Measurements from ENCODE around the gene MTA1.
A peak's percentile ranks its signal among the peaks of the same experiment; 100 is the strongest.

MTA1 gene

GRCh38 chr14:105479431-105480158, 60.0 kb downstream of the MTA1 start:
- H3K4me3 ChIP-seq (ENCODE audit: low read depth, low read length) = no peak overlapping the region
- no peak for DNase-seq (ENCODE audit: low read depth)
- TF ChIP-seq, protein P1, sequence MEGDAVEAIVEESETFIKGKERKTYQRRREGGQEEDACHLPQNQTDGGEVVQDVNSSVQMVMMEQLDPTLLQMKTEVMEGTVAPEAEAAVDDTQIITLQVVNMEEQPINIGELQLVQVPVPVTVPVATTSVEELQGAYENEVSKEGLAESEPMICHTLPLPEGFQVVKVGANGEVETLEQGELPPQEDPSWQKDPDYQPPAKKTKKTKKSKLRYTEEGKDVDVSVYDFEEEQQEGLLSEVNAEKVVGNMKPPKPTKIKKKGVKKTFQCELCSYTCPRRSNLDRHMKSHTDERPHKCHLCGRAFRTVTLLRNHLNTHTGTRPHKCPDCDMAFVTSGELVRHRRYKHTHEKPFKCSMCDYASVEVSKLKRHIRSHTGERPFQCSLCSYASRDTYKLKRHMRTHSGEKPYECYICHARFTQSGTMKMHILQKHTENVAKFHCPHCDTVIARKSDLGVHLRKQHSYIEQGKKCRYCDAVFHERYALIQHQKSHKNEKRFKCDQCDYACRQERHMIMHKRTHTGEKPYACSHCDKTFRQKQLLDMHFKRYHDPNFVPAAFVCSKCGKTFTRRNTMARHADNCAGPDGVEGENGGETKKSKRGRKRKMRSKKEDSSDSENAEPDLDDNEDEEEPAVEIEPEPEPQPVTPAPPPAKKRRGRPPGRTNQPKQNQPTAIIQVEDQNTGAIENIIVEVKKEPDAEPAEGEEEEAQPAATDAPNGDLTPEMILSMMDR (IDR thresholded peaks at IDR 0.05; ENCODE audit: low read depth, low read length, missing control alignments) = no peak

DNA sequence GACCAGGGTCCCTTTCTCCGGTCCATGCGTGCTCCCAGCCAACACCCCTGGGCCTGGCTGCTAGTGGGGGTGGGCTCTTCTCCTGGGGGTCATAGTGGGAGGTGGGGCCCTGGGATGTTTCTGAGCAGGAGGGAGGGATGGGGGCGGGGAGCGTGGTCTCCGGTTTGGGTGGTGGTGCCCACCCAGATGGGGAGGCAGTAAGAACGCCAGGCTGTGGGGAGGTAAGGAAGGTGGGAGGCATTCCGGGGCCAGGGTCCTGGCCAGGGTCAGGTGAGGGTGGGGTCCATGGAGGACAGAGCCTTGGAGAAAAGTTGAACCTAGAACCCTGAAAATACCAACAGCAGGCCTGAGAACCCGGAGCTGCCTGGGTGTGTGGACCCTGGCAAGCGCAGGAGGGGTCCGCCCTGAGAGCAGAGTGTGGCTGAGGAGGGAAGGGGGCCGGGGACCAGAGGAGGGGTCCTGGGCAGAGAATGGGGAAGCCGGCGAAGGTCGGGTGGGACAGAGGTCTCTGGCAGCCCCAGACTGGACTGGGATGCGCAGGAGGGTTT, 60.6 kb downstream of the MTA1 start:
- TF ChIP-seq, protein P1 (IDR thresholded peaks at IDR 0.05; ENCODE audit: low read depth, low read length, missing control alignments) = no peak
- no peak for DNase-seq (ENCODE audit: low read depth)
- no peak overlapping the region for H3K4me3 ChIP-seq (ENCODE audit: low read depth, low read length)

DNA sequence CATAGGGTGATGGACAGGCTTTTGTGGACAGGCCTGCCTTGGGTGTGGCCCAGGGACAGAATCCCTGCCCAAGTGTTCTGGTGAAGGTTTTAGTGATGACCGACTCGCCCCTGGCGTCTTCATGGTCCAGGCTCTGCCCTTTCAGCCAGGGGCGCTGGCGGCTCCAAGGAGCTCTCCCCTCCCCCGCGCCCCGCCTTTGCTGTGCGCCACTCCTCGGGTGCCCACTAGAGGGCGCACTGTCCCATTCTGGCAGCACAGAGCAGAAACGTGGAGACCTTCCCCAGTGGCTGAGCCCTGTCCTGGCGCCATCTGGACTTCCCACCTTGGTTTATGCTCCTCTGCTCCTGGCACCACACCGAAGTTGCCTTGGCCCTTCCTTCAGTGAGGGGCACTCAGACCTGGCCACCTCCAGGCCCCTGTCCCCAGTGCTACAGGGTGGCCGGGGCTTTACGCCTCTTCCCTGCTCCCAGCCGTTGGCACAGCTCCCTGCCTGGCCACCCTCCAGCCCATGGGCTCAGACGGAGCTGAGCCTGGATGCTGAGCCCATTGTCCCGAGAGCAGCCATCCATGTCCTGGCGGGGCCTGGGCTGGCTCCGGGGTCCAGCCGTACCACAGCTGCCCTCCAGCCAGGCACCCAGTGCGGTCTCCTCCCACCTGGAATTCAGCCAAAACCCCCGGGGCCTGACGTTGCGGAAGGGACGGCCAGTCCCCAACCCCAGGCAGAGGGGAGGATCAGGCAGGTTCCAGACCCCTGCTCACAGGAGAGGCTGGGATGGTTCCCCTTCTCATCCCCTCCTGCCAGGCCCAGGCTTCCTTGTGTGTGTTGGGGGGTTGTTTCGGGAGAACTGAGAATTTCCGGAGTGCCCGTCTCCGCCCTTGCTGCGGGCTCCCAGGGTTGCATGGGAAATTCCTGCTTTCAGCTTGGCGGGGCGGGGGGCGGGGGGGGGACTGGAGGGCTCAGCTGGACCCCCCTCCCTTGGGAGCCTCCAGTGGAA, 61.5 kb downstream of the MTA1 start:
- H3K4me3 ChIP-seq (ENCODE audit: low read depth, low read length) = peak overlapping the region; percentile 0

DNA sequence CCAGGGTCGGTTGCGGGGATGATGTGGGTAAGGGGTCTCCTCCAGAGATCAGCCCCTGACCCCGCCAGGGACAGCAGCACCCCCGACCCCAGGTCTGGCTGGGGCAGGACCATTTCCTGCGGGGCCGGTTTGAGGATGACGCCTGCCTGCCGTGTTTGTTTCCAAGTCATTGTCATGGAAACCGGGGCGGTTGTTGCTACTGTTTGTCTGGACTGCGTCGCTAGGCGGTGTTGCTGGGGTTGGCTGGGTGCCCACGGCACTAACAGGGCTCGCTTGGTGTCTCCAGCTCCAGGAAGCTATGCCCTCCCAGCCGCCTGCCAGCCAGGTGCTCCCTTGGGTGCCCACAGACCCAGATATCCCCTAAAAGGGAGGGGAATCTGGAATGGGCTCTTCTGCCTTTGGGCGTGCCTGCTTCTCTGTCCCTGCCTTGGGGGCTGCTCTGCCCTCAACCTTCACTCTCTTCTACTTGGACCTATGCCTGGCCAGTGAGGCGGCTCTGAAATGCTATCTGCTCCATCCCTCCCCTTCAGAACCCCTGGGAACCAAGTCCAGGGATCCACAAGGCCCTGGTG, 62.3 kb downstream of the MTA1 start:
- H3K4me3 ChIP-seq (ENCODE audit: low read depth, low read length) = no peak overlapping the region

More for the DNA sequence above, 61.5 kb downstream of the MTA1 start:
- no peak for DNase-seq (ENCODE audit: low read depth)
- TF ChIP-seq, protein P1 (IDR thresholded peaks at IDR 0.05; ENCODE audit: low read depth, low read length, missing control alignments) = peak; percentile 98

DNA sequence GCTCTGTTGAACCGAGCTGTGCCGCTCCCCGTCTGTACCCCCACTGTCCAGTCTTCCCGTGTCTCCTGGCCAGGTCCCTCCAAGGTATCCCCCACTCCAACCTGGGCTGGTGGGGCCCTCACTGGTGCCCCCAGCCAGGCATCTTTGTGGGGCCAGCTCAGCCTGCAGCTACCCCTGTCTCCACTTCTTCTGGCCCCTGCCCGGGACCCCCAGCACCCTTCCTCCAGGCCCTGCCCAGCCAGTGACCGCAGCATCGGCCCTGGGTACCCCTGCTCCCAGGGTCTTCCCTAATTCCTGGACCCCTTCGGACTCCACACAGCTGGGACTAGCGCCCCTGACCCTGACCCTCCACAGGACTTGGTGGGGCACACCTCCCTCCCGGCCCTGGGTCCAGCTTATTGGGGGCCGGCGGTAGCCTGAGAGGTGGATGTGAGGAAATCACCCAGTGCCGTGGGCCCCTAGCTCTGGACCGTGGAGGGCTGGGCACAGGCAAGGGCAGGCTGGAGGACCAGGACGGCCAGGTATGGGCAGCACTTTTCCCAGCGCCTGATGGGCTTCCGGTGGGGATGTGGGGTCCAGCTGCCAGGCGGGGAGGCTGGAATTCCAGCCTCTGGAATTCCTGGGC, 63.0 kb downstream of the MTA1 start:
- DNase-seq (ENCODE audit: low read depth) = no peak
- no peak overlapping the region for H3K4me3 ChIP-seq (ENCODE audit: low read depth, low read length)
- TF ChIP-seq, protein P1 (IDR thresholded peaks at IDR 0.05; ENCODE audit: low read depth, low read length, missing control alignments) = no peak

More for the DNA sequence above, 62.3 kb downstream of the MTA1 start:
- TF ChIP-seq, protein P1 (IDR thresholded peaks at IDR 0.05; ENCODE audit: low read depth, low read length, missing control alignments) = no peak
- peak; percentile 77 for DNase-seq (ENCODE audit: low read depth)
